ENCODE measurements around the gene S100A1. TPM values are rescaled to one million over a fixed set of nuclear protein-coding genes. Genes with fewer than 3 reads are reported as not detected.

S100A1 gene
- polyA plus RNA-seq, 1 of the 3 experiments (the other 2 are of a cell fraction) = 0.18 TPM

DNA sequence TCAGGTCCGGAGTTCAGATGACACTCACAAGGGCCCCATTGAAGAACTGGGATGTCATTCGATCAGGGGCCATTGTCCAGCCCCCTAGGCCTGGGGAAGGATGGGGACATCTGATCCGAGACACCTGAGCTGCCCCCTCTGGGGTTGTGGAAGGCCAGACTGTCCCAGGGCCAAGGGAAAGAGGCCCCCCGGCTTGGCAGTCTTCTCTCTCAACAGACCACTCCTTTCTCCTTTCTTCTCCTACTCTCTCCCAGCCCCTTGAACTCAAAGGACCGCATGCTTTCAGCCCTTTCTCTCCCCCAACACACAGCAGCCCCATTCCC is 1.1 kb downstream of the S100A1 start:
- POLR2A ChIA-PET = no interaction called here
- no peaks in the 10 kb centered on the region for H3K36me3 ChIP-seq (replicated peaks in 1 of 2; ENCODE audit: control insufficient read depth in 1 of 2, insufficient read depth in 2 of 2, low read length in 1 of 2)
- H3K9me3 ChIP-seq = no peaks in the 10 kb centered on the region
- peaks cover 7% of the 10 kb centered on the region; the same call in 1 of the 2 replicates for H3K79me2 ChIP-seq (ENCODE audit: insufficient read depth)
- TF ChIP-seq, protein P1, sequence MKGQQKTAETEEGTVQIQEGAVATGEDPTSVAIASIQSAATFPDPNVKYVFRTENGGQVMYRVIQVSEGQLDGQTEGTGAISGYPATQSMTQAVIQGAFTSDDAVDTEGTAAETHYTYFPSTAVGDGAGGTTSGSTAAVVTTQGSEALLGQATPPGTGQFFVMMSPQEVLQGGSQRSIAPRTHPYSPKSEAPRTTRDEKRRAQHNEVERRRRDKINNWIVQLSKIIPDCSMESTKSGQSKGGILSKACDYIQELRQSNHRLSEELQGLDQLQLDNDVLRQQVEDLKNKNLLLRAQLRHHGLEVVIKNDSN (IDR thresholded peaks at IDR 0.05; ENCODE audit: borderline replicate concordance, low read depth) = no peak
- TF ChIP-seq YY1 (IDR thresholded peaks at IDR 0.05; ENCODE audit: low read depth) (no peak), EP300 (IDR thresholded peaks at IDR 0.05; ENCODE audit: borderline replicate concordance in 1 of 2, low read depth in 1 of 2, low read length in 1 of 2) (no peak), GATA2 (CRISPR knock-in tag; IDR thresholded peaks at IDR 0.05) (no peak), FOXJ3 (CRISPR knock-in tag; IDR thresholded peaks at IDR 0.05) (no peak)
- no peaks in the 10 kb centered on the region for H3K27me3 ChIP-seq (ENCODE audit: insufficient read depth)
- no peak overlapping the region for H3K9ac ChIP-seq
- H3K4me1 ChIP-seq (ENCODE audit: control insufficient read depth in 1 of 2, insufficient read depth in 2 of 2, low read depth in 1 of 2, low read length in 1 of 2) = peaks cover 10 to 11% of the 10 kb centered on the region in 2 experiments; a peak in 2 of 4 replicates
- no peak overlapping the region for H3K27ac ChIP-seq (ENCODE audit: low read depth in 2 of 2, low read length in 1 of 2)
- no peaks in the 10 kb centered on the region for H4K20me1 ChIP-seq (ENCODE audit: insufficient read depth)
- H3K9me2 ChIP-seq = no peaks in the 10 kb centered on the region
- no peak for DNase-seq
- H3F3A ChIP-seq (replicated peaks; ENCODE audit: insufficient read depth) = peaks cover 11% of the 10 kb centered on the region
- 81% methylated on average over 3 of the region's 5 CpGs for WGBS (ENCODE audit: low lambda C conversion rate)
- CTCF ChIA-PET = interaction anchor here (3.8 to 8.3 kb wide), 2 partner anchors 13 to 118 kb away, joined by 13 to 62 read pairs; partner anchors contain the start of genes S100A14 and S100A16
- no peak overlapping the region for H3K4me2 ChIP-seq
- no peak overlapping the region for H3K4me3 ChIP-seq (ENCODE audit: low read depth in 2 of 2, low read length in 1 of 2)
- H2AFZ ChIP-seq (ENCODE audit: low read depth) = no peak overlapping the region

DNA sequence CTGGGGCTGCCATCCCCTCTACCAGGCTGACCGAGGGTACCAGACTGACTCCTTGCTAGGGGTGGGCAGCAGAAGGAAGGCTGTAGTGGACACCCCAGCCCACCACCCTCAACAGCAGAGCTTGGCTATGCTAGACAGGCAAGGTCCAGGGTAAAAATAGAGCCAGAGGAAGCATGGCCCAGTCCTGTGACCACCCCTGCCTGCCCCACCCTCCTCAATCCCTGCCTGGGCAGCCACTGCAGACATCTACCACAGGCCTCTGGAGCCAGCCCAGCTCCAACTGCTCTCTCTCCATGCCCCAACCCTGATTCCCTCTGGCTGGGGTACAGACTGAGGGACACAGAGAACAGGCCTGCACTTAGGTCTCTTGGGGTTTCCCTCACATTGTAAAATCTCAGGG is 1.7 kb downstream of the S100A1 start:
- peaks cover 2% of the 10 kb centered on the region; the same call in 1 of the 2 replicates for H4K20me1 ChIP-seq (ENCODE audit: insufficient read depth)
- no peak for TF ChIP-seq RFX5 (IDR thresholded peaks at IDR 0.05; ENCODE audit: low read length)
- TF ChIP-seq, protein P2, sequence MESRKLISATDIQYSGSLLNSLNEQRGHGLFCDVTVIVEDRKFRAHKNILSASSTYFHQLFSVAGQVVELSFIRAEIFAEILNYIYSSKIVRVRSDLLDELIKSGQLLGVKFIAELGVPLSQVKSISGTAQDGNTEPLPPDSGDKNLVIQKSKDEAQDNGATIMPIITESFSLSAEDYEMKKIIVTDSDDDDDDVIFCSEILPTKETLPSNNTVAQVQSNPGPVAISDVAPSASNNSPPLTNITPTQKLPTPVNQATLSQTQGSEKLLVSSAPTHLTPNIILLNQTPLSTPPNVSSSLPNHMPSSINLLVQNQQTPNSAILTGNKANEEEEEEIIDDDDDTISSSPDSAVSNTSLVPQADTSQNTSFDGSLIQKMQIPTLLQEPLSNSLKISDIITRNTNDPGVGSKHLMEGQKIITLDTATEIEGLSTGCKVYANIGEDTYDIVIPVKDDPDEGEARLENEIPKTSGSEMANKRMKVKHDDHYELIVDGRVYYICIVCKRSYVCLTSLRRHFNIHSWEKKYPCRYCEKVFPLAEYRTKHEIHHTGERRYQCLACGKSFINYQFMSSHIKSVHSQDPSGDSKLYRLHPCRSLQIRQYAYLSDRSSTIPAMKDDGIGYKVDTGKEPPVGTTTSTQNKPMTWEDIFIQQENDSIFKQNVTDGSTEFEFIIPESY (IDR thresholded peaks at IDR 0.05; ENCODE audit: borderline replicate concordance, low read depth) = no peak
- TF ChIP-seq YY1 (IDR thresholded peaks at IDR 0.05; ENCODE audit: low read depth) = no peak
- TF ChIP-seq EP300 (IDR thresholded peaks at IDR 0.05; ENCODE audit: borderline replicate concordance in 1 of 2, low read depth in 1 of 2, low read length in 1 of 2) = no peak
- TF ChIP-seq FOXJ3 (CRISPR knock-in tag; IDR thresholded peaks at IDR 0.05) = no peak
- no peak for TF ChIP-seq TEAD4 (IDR thresholded peaks at IDR 0.05; ENCODE audit: borderline replicate concordance, insufficient read depth)
- no peak for TF ChIP-seq FOSL2 (IDR thresholded peaks at IDR 0.05; ENCODE audit: borderline replicate concordance, low read depth)
- TF ChIP-seq SMC3 (IDR thresholded peaks at IDR 0.05; ENCODE audit: low read depth, low read length) = no peak
- no peak for TF ChIP-seq SIN3A (IDR thresholded peaks at IDR 0.05; ENCODE audit: borderline replicate concordance, low read depth, low read length)
- TF ChIP-seq FOXM1 (IDR thresholded peaks at IDR 0.05; ENCODE audit: low read depth) = no peak
- no peak for TF ChIP-seq GABPA (IDR thresholded peaks at IDR 0.05; ENCODE audit: low read depth)
- no peak for TF ChIP-seq CHD2 (IDR thresholded peaks at IDR 0.05; ENCODE audit: low read length, partially characterized antibody)
- TF ChIP-seq NFIC (IDR thresholded peaks at IDR 0.05; ENCODE audit: borderline replicate concordance) = no peak
- no peak for TF ChIP-seq GATA2 (CRISPR knock-in tag; IDR thresholded peaks at IDR 0.05)
- TF ChIP-seq, protein P3, sequence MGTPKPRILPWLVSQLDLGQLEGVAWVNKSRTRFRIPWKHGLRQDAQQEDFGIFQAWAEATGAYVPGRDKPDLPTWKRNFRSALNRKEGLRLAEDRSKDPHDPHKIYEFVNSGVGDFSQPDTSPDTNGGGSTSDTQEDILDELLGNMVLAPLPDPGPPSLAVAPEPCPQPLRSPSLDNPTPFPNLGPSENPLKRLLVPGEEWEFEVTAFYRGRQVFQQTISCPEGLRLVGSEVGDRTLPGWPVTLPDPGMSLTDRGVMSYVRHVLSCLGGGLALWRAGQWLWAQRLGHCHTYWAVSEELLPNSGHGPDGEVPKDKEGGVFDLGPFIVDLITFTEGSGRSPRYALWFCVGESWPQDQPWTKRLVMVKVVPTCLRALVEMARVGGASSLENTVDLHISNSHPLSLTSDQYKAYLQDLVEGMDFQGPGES (IDR thresholded peaks at IDR 0.05; ENCODE audit: low read depth, low read length) = no peak
- TF ChIP-seq, protein P4, sequence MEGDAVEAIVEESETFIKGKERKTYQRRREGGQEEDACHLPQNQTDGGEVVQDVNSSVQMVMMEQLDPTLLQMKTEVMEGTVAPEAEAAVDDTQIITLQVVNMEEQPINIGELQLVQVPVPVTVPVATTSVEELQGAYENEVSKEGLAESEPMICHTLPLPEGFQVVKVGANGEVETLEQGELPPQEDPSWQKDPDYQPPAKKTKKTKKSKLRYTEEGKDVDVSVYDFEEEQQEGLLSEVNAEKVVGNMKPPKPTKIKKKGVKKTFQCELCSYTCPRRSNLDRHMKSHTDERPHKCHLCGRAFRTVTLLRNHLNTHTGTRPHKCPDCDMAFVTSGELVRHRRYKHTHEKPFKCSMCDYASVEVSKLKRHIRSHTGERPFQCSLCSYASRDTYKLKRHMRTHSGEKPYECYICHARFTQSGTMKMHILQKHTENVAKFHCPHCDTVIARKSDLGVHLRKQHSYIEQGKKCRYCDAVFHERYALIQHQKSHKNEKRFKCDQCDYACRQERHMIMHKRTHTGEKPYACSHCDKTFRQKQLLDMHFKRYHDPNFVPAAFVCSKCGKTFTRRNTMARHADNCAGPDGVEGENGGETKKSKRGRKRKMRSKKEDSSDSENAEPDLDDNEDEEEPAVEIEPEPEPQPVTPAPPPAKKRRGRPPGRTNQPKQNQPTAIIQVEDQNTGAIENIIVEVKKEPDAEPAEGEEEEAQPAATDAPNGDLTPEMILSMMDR (IDR thresholded peaks at IDR 0.05) = no peak
- TF ChIP-seq JUND (IDR thresholded peaks at IDR 0.05) = no peak
- peaks cover 12% of the 10 kb centered on the region for H3F3A ChIP-seq (replicated peaks; ENCODE audit: insufficient read depth)
- no peak overlapping the region for H3K4me3 ChIP-seq (ENCODE audit: low read depth in 2 of 2, low read length in 1 of 2)
- 100% methylated on average over 1 of the region's 1 CpG for WGBS (ENCODE audit: low lambda C conversion rate)
- no peak for DNase-seq
- no peaks in the 10 kb centered on the region for H3K9me3 ChIP-seq
- H3K4me2 ChIP-seq = no peak overlapping the region
- no peaks in the 10 kb centered on the region for H3K27me3 ChIP-seq (ENCODE audit: insufficient read depth)
- POLR2A ChIA-PET = no interaction called here
- H3K4me1 ChIP-seq (ENCODE audit: control insufficient read depth in 1 of 2, insufficient read depth in 2 of 2, low read depth in 1 of 2, low read length in 1 of 2) = peaks cover 10 to 11% of the 10 kb centered on the region in 2 experiments; a peak in 2 of 4 replicates
- H3K27ac ChIP-seq (ENCODE audit: low read depth in 2 of 2, low read length in 1 of 2) = no peak overlapping the region
- no peaks in the 10 kb centered on the region for H3K9me2 ChIP-seq
- peaks cover 14% of the 10 kb centered on the region for H3K79me2 ChIP-seq (ENCODE audit: insufficient read depth)
- CTCF ChIA-PET = interaction anchor here (8.3 kb wide), 1 partner anchor 14 kb away, joined by 62 read pairs; the partner anchor contains the start of genes S100A14 and S100A16
- H3K9ac ChIP-seq = no peak overlapping the region
- no peaks in the 10 kb centered on the region for H3K36me3 ChIP-seq (replicated peaks in 1 of 2; ENCODE audit: control insufficient read depth in 1 of 2, insufficient read depth in 2 of 2, low read length in 1 of 2)
- no peak overlapping the region for H2AFZ ChIP-seq (ENCODE audit: low read depth)
